Prostate gland (tissue), 2 donors: ENCODE results near the gene SF3B3. TPM values are rescaled to one million over a fixed set of nuclear protein-coding genes. Genes with fewer than 3 reads are reported as not detected.
"Not testable (repeated sequence)": the region's sequence is repeated elsewhere in the genome, so short reads cannot be mapped to it uniquely, and the experiment has no call there.

Source experiments
- DNase-seq: peaks from one replicate; pipeline ENCODE4 v3.0.0-alpha.2; 2019; ENCODE audit warnings: low spot score
- H3K27ac ChIP-seq, 2 donors: fragments of 200-600 bp; sonication (generic); 2 replicates each; pipeline ENCODE4 v1.5.1; 2017 to 2019
- H3K27me3 ChIP-seq: fragments of 200-600 bp; sonication (generic); replicated peaks from 2 replicates; pipeline ENCODE4 v1.5.1; 2019; ENCODE audit not compliant: insufficient read depth
- H3K36me3 ChIP-seq, 2 donors: fragments of 200-600 bp; sonication (generic); 1 replicate in 1 of 2; 2 replicates in 1 of 2; pipeline versions ENCODE4 v1.5.1 to v1.8.1; 2017 to 2019
- H3K4me1 ChIP-seq: fragments of 200-600 bp; sonication (generic); replicated peaks from 2 replicates; pipeline ENCODE4 v1.5.1; 2019
- H3K4me3 ChIP-seq, 2 donors: fragments of 200-600 bp; sonication (generic); 2 replicates each; pipeline ENCODE4 v1.5.1; 2017 to 2019
- H3K9me3 ChIP-seq: fragments of 200-600 bp; sonication (generic); 2 replicates; pipeline ENCODE4 v1.5.1; 2017
- POLR2A ChIP-seq: fragments of 450-650 bp; IDR thresholded peaks from one replicate; pipeline ENCODE4 v1.6.1; 2016; ENCODE audit warnings: antibody characterized with exemption, mild to moderate bottlenecking
- POLR2AphosphoS5 ChIP-seq: sonication (generic); formaldehyde crosslinking; IDR thresholded peaks from one replicate; pipeline ENCODE4 v1.6.1; 2017; ENCODE audit warnings: antibody characterized with exemption
- WGBS: methylation state at CpG from one replicate; pipeline ENCODE4 v1.1.5; 2018; 5-methylcytosine and 5-hydroxymethylcytosine counted together
- intact Hi-C: fragments of 100-400 bp; cut with DNase I; formaldehyde crosslinking; loops from one replicate; pipeline ENCODE4 v1.14.2; 2022
- small RNA-seq, 2 donors: library from RNA; depleted of rRNA; stranded (forward); fragments of <200 nt; gene quantifications; one replicate each; pipeline ENCODE3, GENCODE V24; 2016
- total RNA-seq, 2 donors: library from RNA; depleted of rRNA; stranded (reverse); fragments of >200 nt; gene quantifications; one replicate each; pipeline ENCODE4 v1.1.0, GENCODE V29; 2016
- TF ChIP-seq, protein P1 (sequence below), 4 experiments: fragments of 200-600 bp in 2 of 4; fragments of 450-650 bp in 2 of 4; sonication (generic) in 2 of 4; IDR thresholded peaks; 1 replicate in 3 of 4; 2 replicates in 1 of 4; pipeline ENCODE4 v1.5.1; 2016 to 2019; ENCODE audit warnings: antibody characterized with exemption in 4 of 4, mild to moderate bottlenecking in 2 of 4, moderate library complexity in 2 of 4

SF3B3 gene
- total RNA-seq, 2 donors from 2014 or later, result 98.4 to 138 TPM

DNA sequence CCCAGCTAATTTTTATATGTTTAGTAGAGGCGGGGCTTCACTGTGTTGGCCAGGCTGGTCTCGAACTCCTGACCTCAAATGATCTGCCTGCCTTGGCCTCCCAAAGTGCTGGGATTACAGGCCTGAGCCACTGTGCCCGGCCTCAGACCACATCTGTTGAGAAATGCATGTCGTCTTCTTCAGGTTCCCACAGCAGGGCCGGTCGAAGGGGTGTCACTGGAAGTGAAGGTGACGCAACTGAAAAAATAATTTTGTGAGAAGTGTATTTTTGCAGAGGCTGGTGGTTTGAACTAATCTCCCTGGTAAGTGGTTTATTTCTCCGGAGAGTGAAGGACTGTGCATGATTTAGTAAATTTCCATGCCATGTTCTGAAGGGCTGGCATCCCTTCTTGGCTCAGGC lies 89.3 kb downstream of the SF3B3 start:
- no peak overlapping the region for H3K4me3 ChIP-seq
- no peak overlapping the region for H3K27ac ChIP-seq
- no peaks in the 10 kb centered on the region for H3K27me3 ChIP-seq
- H3K9me3 ChIP-seq, result no peaks in the 10 kb centered on the region
- intact Hi-C loops, result no loop called here
- WGBS, result 98% methylated on average over 8 of the region's 8 CpGs
- TF ChIP-seq POLR2AphosphoS5, result no peak
- no peak for TF ChIP-seq POLR2A
- TF ChIP-seq, protein P1, sequence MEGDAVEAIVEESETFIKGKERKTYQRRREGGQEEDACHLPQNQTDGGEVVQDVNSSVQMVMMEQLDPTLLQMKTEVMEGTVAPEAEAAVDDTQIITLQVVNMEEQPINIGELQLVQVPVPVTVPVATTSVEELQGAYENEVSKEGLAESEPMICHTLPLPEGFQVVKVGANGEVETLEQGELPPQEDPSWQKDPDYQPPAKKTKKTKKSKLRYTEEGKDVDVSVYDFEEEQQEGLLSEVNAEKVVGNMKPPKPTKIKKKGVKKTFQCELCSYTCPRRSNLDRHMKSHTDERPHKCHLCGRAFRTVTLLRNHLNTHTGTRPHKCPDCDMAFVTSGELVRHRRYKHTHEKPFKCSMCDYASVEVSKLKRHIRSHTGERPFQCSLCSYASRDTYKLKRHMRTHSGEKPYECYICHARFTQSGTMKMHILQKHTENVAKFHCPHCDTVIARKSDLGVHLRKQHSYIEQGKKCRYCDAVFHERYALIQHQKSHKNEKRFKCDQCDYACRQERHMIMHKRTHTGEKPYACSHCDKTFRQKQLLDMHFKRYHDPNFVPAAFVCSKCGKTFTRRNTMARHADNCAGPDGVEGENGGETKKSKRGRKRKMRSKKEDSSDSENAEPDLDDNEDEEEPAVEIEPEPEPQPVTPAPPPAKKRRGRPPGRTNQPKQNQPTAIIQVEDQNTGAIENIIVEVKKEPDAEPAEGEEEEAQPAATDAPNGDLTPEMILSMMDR (IDR thresholded peaks at IDR 0.05), result no peak
- no peaks in the 10 kb centered on the region for H3K36me3 ChIP-seq
- no peaks in the 10 kb centered on the region for H3K4me1 ChIP-seq
- DNase-seq, result no peak

- H3K27ac ChIP-seq, result no peak overlapping the region
- 36% methylated on average over 5 of the region's 5 CpGs for WGBS
- H3K27me3 ChIP-seq, result no peaks in the 10 kb centered on the region
- no peaks in the 10 kb centered on the region for H3K9me3 ChIP-seq
- no peaks in the 10 kb centered on the region for H3K36me3 ChIP-seq
- no peak overlapping the region for H3K4me3 ChIP-seq
- TF ChIP-seq POLR2A (no peak), POLR2AphosphoS5 (peak; percentile 90)
- TF ChIP-seq, protein P1 (IDR thresholded peaks at IDR 0.05), result no peak
- intact Hi-C loops, result no loop called here
- no peaks in the 10 kb centered on the region for H3K4me1 ChIP-seq
- DNase-seq, result peak; percentile 77
These were observed 90.8 kb downstream of the SF3B3 start for GRCh38 chr16:70614208-70614951.

- H3K36me3 ChIP-seq, result no peaks in the 10 kb centered on the region
- H3K9me3 ChIP-seq, result no peaks in the 10 kb centered on the region
- no peaks in the 10 kb centered on the region for H3K27me3 ChIP-seq
- no peak for DNase-seq
- TF ChIP-seq, protein P1 (IDR thresholded peaks at IDR 0.05), result no peak
- no peak for TF ChIP-seq POLR2A
- TF ChIP-seq POLR2AphosphoS5, result no peak
- intact Hi-C loops, result no loop called here
- no peaks in the 10 kb centered on the region for H3K4me1 ChIP-seq
- H3K27ac ChIP-seq, result no peak overlapping the region
- no peak overlapping the region for H3K4me3 ChIP-seq
- 77% methylated on average over 5 of the region's 5 CpGs for WGBS
These were observed 92.3 kb downstream of the SF3B3 start for GRCh38 chr16:70615945-70616344.

DNA sequence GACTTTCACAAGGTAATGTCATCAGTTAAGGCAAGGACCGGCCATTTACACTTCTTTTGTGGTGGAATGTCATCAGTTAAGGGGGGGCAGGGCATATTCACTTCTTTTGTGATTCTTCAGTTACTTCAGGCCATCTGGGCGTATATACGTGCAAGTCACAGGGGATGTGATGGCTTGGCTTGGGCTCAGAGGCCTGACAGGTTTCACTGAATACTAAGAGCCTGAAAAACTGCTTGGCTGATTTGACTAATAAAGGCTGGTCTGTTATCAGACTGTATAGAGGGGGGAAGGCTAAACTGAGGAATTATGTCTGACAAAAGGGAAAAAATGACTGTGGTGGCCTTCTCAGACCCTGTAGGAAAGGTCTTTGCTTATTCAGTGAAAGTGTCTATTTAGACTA lies 98.2 kb downstream of the SF3B3 start:
- H3K4me3 ChIP-seq, H3K27ac ChIP-seq, intact Hi-C loops, DNase-seq, H3K36me3 ChIP-seq, H3K4me1 ChIP-seq, H3K27me3 ChIP-seq, H3K9me3 ChIP-seq: not testable (repeated sequence)
- WGBS, result 83% methylated on average over 3 of the region's 3 CpGs

Small RNA genes lying within 50 kb of the gene (small RNA-seq; reads per million reads assigned to genes)
- gene SNORD111 (361 to 406 reads per million in 2 donors), gene SNORD111B (131 to 343 reads per million in 2 donors)

Other genes starting within 250 kb of the SF3B3 start
- 10 to 100 TPM; 79.1 to 93.1 TPM for gene AARS1, start 234.3 kb upstream of the SF3B3 start, total RNA-seq
- gene DDX19B, start 224.6 kb upstream of the SF3B3 start, total RNA-seq, result 10 to 100 TPM; 27.4 to 37.0 TPM
- 10 to 100 TPM; 27.7 to 42.8 TPM for gene DDX19A, start 176.9 kb upstream of the SF3B3 start, total RNA-seq
- 10 to 100 TPM in 1 of 2 donors, 1 to 10 TPM in 1; 8.7 to 54.5 TPM for gene ST3GAL2, start 84.7 kb upstream of the SF3B3 start, total RNA-seq
- gene FCSK, start 69.2 kb upstream of the SF3B3 start, total RNA-seq, result 10 to 100 TPM; 23.0 to 33.1 TPM
- 10 to 100 TPM; 34.6 to 62.0 TPM for gene COG4, start 262 bp upstream of the SF3B3 start, total RNA-seq
- gene IL34, start 122.7 kb downstream of the SF3B3 start, total RNA-seq, result 10 to 100 TPM in 1 of 2 donors, 1 to 10 TPM in 1; 2.9 to 16.6 TPM
- 10 to 100 TPM; 42.4 to 92.4 TPM for gene MTSS2, start 162.2 kb downstream of the SF3B3 start, total RNA-seq